Measurements from ENCODE around the gene USH2A.

The USH2A gene

GRCh38 chr1:215923129-215923824, 500.0 kb downstream of the USH2A start:
- no peak for DNase-seq

- DNase-seq, result no peak
Observed at GRCh38 chr1:215911406-215911968, 511.8 kb downstream of the USH2A start.

DNA sequence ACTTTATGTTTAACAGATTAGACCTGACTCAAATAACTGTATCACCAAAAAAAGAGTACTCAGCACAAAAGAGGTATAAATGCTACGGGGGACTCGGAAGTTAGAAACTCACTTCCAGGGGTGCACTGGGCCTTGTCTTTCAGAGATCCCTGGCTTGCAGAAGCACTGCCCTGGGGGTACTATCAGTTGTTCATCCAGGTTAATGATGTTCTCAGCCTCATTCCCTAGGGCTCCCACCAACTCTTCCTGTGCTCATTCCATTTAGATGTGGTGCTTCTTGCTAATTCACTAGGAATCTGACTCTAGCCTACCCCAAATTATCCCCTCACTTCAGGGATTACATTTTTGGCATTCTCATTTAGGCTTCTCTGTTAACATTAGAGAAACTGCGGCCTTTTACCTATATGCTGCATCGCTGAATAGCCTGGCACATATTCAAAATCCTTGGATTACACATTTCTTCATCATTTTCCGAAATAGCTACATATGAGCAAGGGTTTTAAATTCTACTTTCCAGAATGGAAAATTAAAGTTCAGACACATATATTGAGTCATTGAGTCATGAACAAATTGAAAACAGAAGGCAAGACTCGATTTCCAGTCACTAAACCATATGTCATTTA, 517.6 kb downstream of the USH2A start:
- DNase-seq, result no peak

DNA sequence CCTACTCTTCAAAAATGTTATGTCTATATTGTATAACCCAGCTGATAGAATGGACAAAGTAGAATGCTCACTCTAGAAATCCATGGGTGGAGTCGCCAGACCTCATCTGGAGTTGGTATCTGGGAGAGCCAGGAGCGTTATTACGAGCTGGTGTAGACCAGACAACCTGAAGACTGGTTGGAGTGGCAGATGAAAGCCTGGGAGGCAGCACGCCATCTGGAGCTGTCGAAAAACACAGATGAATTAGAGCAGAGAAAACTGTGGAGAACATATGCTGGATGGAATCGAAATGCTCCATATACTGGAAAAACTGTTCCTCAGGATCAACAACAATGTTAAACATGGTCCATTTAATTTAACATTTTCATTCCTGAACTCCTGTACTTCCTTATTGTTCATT, 522.6 kb downstream of the USH2A start:
- DNase-seq, result no peak

DNA sequence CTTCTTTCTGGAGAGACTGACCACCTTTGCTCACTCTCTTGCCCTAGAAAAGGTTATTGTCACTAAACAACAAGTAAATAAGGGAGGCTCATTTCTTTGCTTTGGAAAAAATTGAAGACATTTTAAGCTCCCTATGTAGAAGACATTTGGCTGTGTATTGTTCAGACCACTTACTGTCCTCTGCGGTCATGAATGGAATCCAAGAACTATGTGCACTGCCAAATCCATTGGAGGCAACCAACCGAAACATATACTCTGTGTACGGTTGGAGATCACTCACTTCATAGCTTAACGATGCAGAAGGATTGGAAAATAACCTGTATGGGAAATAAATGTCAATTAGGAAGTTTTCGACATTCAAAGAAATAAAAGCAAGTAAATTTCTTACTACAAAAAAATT, 523.3 kb downstream of the USH2A start:
- DNase-seq, result no peak

DNA sequence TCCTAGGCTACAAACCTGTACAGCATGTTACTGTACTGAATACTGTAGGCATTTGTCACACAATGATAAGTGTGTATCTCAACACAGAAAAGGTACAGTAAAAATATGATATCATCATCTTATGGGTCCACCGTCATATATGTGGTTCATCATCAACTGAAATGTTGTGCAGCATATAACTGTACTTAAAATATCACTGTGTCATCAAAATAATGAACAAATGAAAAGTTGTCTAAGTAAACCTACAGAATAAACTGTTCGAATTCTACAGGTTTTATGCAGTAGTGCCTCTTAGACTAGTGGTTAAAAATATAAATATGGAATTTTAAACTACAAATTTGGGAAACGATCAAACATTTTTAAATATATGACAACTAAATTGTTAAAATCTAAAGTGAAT, 527.4 kb downstream of the USH2A start:
- no peak for DNase-seq

DNA sequence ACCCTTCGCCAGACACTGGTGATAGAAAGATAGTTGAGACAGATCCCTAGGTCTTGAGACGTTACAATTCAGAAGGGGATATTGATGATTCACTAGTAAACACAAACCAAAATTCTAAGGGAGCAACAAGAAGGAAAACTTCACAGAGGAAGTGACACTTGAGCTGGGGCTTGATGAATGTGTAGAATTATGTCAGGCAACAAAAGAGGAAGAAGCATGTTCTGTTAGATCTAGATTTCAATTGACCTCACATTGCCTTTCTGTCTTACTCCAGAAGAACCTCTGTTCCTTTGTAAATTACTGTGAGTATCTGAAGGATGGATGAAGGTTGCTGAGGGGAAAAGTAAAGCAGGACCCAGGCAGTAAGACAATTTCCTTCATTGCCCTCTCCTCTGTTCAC, 528.0 kb downstream of the USH2A start:
- DNase-seq, result no peak

DNA sequence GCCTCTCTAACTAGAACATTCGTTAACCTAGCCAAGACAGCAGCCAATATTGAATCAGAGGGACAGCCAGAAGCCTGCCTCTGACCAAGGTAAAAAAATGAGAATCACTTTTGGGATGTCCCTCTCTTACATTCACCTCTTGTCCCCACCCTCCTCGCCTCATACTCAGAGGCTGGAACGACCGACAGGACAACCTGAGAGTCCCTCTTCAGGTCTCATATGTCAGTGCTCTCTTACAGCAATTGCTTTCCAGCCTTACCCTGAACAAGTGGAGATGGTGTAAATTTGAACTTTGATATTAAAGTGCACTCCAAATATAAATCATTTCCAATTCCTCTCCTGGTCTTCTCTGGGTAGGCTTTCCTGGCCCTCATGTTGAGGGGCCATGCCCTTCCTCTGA, 528.6 kb downstream of the USH2A start:
- DNase-seq, result no peak

DNA sequence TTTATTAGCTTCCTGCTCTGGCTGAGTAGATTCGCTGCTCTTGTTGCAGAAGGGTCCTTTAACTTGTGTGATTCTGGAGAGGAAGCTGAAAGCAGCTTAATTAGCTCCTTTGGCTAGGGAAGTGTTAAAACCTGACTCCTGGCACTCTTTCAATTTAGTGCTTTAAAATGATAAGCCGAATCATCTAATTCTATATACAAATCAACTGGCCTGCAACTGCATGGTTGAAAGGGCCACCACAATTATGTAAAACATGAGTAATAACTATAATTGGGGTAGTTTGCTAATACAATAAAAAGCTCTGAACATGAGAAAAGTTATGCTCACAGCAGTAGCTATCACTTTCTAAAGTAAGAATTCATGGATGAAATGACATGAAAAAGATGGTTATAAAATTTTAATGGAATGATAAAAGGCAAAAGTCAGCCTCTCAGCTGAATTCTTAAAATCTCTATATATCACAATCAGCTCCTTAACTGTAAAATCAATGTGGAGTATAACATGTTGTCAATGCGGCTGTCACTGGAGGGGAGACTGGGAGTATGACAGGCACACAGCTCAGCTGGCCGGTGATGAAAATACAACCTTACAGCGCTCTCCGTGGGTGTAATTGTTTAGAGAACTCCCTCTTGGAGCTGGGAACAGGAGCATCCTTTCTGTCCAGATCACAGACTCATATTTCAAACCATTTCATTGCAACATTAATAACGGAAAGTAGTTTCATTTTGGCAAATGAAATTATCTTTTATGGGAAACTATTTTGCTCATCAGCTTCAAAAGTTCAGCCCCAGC, 531.8 kb downstream of the USH2A start:
- no peak for DNase-seq

GRCh38 chr1:215890438-215890837, 532.8 kb downstream of the USH2A start:
- no peak for DNase-seq

DNA sequence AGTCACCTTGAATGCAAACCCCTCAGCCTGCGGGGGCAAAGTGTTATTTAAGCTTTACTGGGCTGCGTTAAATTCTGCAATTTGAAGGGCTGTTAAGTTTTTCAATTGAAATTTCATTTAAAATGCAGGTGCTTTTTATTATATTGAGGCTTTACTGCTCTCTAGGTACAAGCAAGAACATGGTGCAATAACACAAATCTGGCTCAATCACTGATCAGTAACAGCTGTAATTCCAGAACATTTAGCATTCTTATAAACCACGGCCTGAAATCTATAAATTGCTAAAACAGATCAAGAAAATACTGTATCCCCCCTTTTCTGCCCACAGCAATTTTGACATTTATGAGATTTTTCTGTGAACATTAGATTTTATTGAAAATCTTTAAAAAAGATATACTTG, 533.4 kb downstream of the USH2A start:
- DNase-seq, result no peak

DNA sequence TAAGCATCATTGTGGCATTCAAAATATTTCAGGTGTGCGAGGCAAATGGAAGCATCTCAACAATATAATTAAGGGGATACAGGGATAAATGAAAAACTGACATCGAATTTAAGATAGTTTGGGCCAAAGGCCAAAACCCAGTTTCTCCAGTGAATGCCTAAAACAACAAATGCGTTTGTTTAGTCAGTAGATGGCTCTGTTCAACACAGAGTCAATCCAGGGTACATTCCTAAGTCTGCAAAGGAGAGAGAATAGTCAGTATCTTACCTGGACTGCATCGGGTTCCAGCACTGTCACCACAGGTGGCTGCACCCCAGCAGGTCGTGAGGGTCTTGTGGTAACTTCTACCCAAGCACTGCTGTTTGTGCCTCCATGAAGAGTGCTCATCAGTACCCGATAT, 535.1 kb downstream of the USH2A start:
- no peak for DNase-seq

DNA sequence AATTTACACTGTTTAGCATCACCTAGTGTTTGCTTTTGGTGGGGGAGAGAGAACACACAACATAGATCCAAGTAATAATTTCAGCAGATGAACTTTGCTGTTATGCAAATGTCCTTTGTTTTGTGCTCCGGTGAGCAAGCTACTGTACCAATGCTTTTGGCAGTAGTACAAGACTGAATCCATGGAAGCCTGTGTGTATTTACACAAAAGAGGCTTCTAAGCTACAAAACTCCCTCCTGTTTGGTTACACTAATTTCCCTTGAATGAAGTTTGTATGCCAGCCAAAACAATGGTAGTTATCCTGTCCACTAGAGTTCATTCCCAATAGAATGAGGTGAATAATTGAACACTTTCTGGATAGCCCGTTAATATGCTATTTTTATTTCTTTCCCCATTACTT, 535.6 kb downstream of the USH2A start:
- DNase-seq, result no peak

GRCh38 chr1:215883004-215883403, 540.2 kb downstream of the USH2A start:
- no peak for DNase-seq

DNA sequence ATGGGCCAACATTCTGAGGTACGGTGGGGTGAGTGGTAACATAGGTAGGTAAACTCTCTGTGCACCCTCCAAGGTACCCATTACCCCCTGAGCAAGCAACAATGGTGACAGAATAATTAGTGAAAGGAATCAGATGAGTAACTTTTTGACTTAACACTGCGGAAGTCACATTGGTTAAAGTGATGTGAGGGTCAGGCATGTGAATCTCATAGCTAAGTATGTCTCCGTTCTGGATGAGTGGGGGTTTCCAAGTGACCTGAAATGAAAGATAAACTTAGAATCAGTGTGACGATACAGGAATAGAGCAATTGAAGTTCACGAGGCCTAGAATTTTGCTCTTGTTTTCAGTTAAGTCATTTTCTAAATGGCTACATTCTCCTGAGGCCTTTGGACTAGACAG, 544.4 kb downstream of the USH2A start:
- no peak for DNase-seq

DNA sequence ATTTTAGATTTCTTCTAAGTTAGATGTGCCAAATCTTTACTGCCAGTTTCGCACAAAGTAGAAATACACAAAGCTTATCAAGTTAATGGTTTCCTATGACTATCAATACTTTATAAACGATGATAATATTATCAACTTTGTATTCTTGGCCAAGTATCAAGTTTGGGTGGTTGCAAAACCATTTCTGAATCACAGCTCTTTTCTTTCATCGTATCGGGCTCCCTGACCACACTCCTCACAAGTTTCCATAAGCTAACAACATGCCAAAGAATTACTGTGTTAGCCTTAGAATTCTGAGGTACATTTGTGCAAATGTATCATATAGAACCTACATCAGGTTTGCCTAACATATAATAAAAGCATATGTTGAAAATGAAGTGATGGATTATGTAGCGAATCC, 545.1 kb downstream of the USH2A start:
- no peak for DNase-seq

DNA sequence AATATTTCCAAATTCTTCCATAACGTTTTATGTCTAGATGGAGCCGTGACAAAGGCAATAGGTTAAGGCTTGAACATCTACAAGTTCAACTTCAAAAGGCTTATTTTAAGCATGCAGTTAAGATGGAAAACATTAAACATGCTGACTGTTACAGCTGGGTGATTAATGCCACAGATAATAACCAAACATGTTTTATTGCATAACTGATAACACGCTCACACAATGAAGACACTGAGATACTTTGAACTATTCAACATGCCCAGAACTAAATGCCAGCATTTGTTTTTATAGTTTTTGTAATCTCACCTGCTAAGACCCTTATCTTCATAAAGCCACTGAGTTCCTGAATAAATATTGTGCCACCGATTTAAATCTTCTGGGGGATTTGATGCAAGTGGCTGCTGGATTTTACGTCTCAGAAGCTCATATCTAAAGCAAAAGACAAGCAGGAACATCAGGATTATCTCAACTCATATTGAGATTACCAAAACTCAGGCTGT, 545.7 kb downstream of the USH2A start:
- DNase-seq, result no peak

DNA sequence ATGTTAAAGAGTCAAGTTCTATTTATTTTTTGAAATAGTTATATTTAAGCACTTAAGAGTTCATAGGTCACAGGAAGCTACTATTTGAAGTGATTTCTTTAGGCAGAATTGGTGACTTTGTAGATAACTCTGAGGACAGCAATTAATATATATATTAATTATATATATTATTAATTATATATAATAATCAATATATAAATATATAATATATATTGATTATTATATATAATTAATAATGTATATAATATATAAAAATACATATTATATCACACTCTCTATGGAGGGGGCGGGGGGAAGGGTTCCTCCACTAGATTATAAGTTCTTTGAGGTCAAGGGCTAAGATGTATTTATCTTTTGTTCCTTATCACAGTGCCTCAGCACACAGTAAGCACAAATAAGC, 547.5 kb downstream of the USH2A start:
- DNase-seq, result no peak

- no peak for DNase-seq
Observed at GRCh38 chr1:215875236-215875635, 548.0 kb downstream of the USH2A start.

- DNase-seq, result no peak
Observed at GRCh38 chr1:215872658-215873057, 550.6 kb downstream of the USH2A start.

GRCh38 chr1:215868500-215868899, 554.7 kb downstream of the USH2A start:
- no peak for DNase-seq

DNA sequence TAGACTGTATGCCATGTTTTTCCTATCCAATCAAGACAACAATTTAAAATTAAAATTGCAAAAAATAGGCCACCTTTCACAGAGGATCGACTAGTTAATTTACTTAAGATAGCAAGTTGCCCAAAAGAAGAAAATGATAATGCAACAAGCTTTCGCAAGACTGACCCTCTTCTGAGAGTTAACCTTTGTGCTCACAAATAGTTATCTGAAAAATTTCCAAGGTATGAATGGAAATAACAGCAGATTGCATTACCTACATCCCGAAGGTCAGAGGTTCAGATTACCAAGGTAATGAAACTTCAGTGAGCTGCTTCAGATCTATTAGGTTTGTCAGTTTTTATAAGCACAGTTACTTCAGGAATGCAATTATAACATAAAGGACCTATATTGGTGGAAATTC, 558.2 kb downstream of the USH2A start:
- DNase-seq, result no peak

DNA sequence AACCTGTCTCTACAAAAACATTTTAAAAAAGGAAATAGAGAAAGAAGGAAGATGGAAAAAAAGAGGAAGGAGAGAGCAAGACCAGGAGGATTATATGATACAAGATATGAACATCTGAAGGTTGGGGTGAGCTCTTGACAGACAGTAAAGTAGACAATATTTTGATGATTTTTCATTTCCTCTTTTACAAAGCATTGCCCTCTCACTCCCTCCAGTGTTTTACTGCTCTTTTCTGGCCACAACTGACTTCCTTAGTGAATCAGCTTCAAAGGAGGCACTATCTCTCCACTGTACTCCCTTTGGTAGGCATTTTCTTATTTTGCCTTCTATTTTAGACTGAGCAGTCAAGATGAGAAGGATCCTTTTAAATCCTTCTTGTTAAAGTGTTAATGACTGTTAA, 559.5 kb downstream of the USH2A start:
- no peak for DNase-seq

- no peak for DNase-seq
Observed at GRCh38 chr1:215860833-215861232, 562.4 kb downstream of the USH2A start.

All from CD4-positive, alpha-beta T cell treated with Interleukin-17A for 1 hour (primary cell).